Activated CD4-positive, CD25-positive, alpha-beta regulatory T cell treated with anti-CD3 and anti-CD28 coated beads, Interleukin-2, amount 50 U/mL, for 72 hours (primary cell): ENCODE results near the gene NR5A2.
"Not testable (repeated sequence)": the region's sequence is repeated elsewhere in the genome, so short reads cannot be mapped to it uniquely, and the experiment has no call there.

Experiments used
- DNase-seq: peaks from one replicate; pipeline ENCODE4 v3.0.0; 2021

NR5A2 gene

GRCh38 chr1:200166411-200166810 is 138.9 kb downstream of the NR5A2 start:
- DNase-seq = no peak

GRCh38 chr1:200168926-200169325 is 141.4 kb downstream of the NR5A2 start:
- no peak for DNase-seq

- DNase-seq = no peak
These were observed 144.8 kb downstream of the NR5A2 start for GRCh38 chr1:200172311-200172710.

- no peak for DNase-seq
These were observed 145.6 kb downstream of the NR5A2 start for GRCh38 chr1:200173097-200173618.

GRCh38 chr1:200174525-200175295 is 147.2 kb downstream of the NR5A2 start:
- DNase-seq = no peak

GRCh38 chr1:200176181-200176580 is 148.7 kb downstream of the NR5A2 start:
- no peak for DNase-seq

GRCh38 chr1:200176798-200177197 is 149.3 kb downstream of the NR5A2 start:
- no peak for DNase-seq

GRCh38 chr1:200178340-200178739 is 150.8 kb downstream of the NR5A2 start:
- DNase-seq = no peak

GRCh38 chr1:200179126-200179780 is 151.7 kb downstream of the NR5A2 start:
- no peak for DNase-seq

GRCh38 chr1:200179781-200180160 is 152.3 kb downstream of the NR5A2 start:
- no peak for DNase-seq

GRCh38 chr1:200180821-200181220 is 153.3 kb downstream of the NR5A2 start:
- DNase-seq = no peak

GRCh38 chr1:200181861-200182260 is 154.4 kb downstream of the NR5A2 start:
- no peak for DNase-seq

- no peak for DNase-seq
These were observed 155.2 kb downstream of the NR5A2 start for GRCh38 chr1:200182701-200183100.

- no peak for DNase-seq
These were observed 156.1 kb downstream of the NR5A2 start for GRCh38 chr1:200183637-200184036.

GRCh38 chr1:200184196-200184595 is 156.7 kb downstream of the NR5A2 start:
- DNase-seq = no peak

GRCh38 chr1:200185191-200185590 is 157.7 kb downstream of the NR5A2 start:
- not testable (repeated sequence) for DNase-seq

GRCh38 chr1:200187332-200187731 is 159.8 kb downstream of the NR5A2 start:
- DNase-seq = not testable (repeated sequence)

GRCh38 chr1:200191993-200192392 is 164.5 kb downstream of the NR5A2 start:
- DNase-seq = no peak

- no peak for DNase-seq
These were observed 167.0 kb downstream of the NR5A2 start for GRCh38 chr1:200194477-200194876.

GRCh38 chr1:200198236-200198635 is 170.7 kb downstream of the NR5A2 start:
- DNase-seq = no peak

GRCh38 chr1:200205216-200205995 is 177.9 kb downstream of the NR5A2 start:
- DNase-seq = no peak

- DNase-seq = no peak
These were observed 178.8 kb downstream of the NR5A2 start for GRCh38 chr1:200206340-200206739.

GRCh38 chr1:200206761-200207160 is 179.3 kb downstream of the NR5A2 start:
- no peak for DNase-seq
